NCI-H748 (cell line): ENCODE measurements around the gene TMEM225B.
"Not testable (repeated sequence)": the region's sequence is repeated elsewhere in the genome, so short reads cannot be mapped to it uniquely, and the experiment has no call there.

ENCODE experiments used
- DNase-seq: peaks from one replicate; lab custom pipeline; 2025; ENCODE audit not compliant: unreplicated experiment; lab: John Stamatoyannopoulos, UW

TMEM225B gene

GRCh38 chr7:99623091-99623693, 25.1 kb downstream of the TMEM225B start:
- no peak for DNase-seq

GRCh38 chr7:99623702-99624447, 25.8 kb downstream of the TMEM225B start:
- DNase-seq: no peak

DNA sequence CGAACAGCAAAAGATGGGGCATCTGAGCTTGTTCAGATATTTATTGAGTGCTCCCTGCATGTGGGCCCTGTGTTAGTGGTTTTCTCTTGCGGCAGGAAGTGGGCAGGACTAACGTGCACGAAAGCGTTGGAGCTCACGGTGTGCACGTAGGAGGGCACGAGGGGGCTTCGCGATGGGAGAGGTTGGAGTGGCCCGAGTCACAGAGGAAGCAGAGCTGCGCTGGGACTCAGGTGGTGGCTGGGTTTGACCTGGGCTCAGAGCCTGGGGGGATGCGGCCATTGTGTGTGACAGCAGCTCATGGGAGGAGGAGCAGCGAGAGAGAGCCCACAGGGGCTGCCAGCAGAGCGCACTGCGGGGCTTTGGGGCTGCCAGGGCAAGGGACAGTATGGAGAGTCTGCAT, 26.4 kb downstream of the TMEM225B start:
- no peak for DNase-seq

GRCh38 chr7:99625321-99625720, 27.3 kb downstream of the TMEM225B start:
- no peak for DNase-seq

DNA sequence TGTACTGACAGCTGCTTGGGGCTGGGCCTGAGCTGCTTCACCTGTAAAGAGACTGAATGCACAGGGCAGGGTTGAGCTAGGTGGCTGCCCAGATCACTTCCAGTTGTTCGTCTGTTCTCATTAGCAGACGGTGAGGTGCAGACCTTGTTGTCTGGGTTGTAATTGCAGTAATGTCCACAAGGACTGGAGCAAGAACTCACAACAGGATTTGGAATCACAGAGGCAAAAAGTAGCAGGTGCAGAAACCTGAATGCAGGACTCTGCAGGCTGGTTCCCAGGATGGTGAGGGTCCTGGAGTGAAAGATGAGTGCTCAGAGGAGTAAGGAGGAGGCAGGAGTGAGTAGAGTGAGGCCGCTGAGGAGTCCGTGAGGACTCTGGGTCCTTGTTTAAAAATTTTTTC, 27.9 kb downstream of the TMEM225B start:
- DNase-seq: no peak

DNA sequence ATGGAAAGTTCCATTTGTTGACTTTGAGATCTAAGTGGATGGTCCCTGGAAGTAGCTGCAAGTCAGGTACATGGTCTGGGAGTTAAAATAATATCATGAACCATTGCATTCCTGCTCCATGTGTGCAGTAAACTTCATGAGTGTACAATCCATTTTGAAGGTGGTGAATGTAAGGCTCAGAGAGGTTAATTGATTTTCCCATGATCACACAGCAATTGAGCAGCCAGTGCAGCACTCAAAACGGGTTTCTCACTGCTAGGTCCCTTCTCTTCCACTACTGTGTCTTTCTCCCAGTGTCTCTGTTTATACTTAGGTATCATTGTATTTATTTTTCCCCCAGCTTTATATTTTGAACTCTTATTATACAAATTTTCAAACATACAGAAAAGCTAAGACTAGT, 28.6 kb downstream of the TMEM225B start:
- no peak for DNase-seq

- no peak for DNase-seq
Measured at GRCh38 chr7:99627513-99627912, 29.4 kb downstream of the TMEM225B start.

- DNase-seq: no peak
Measured at GRCh38 chr7:99628471-99629465, 30.7 kb downstream of the TMEM225B start.

DNA sequence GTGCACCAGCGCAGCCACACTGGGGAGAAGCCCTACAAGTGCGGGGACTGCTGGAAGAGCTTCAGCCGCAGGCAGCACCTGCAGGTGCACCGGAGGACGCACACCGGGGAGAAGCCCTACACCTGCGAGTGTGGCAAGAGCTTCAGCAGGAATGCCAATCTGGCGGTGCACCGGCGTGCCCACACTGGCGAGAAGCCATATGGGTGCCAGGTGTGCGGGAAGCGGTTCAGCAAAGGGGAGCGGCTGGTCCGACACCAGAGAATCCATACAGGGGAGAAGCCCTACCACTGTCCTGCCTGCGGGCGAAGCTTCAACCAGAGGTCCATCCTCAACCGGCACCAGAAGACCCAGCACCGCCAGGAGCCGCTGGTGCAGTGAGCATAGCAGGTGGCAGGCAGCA, 31.6 kb downstream of the TMEM225B start:
- no peak for DNase-seq

DNA sequence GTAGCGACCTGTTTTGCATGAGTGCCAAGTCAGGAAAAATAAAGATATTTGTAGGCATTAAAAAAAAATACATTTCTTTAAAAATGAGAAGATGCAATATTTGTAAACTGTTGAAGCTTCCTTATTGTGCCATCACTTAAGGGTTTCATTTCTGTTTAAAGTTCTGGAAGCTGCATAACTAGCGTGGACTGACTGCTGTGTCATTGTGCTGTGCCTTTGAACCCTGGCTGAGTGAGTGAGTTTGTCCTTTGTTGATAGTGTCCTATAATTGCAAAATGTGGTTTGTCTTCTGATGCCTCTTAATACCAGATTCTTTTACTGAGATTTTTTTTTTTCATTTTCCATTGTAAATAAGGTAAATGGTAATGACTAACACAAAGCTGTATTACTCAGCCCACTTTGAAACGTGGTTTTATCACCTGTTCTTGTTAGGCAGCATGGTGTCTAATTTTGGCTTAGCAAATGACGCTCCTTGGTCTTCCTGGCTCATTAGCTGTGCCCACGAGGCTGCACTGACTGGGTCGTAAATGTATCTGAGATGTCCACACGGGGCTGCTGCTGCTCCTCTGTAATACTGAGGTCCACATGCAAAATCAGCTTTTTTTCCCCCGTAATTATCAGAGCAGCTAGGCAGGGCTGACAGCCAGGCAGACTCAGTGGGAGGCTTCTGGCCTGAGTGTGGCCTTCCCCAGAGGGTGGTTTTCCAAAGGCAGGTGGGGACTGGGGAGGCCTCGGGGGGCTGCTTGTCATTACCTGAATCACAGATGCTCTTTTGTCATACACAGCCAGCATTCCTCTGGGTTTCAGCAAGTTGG, 33.4 kb downstream of the TMEM225B start:
- peak; percentile 12 for DNase-seq

DNA sequence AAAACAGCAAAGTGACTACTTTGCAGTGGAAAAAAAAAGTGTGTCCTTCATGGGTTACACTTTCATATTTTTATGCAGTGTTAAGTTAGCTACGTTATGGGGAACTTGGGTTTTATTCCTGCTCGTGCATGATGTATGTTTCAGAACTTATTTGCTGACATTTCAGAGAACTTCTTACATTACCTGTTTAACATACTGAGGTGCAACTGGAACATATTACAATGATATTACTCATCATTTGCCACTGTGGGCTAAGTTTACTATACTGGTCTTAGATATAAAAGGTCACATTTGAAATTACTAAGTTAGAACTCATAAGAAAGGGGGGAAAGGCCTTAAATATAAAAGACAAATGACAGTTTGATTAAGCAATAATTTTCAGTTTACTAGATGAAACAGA, 39.3 kb downstream of the TMEM225B start:
- not testable (repeated sequence) for DNase-seq

GRCh38 chr7:99638731-99639130, 40.7 kb downstream of the TMEM225B start:
- DNase-seq: no peak

DNA sequence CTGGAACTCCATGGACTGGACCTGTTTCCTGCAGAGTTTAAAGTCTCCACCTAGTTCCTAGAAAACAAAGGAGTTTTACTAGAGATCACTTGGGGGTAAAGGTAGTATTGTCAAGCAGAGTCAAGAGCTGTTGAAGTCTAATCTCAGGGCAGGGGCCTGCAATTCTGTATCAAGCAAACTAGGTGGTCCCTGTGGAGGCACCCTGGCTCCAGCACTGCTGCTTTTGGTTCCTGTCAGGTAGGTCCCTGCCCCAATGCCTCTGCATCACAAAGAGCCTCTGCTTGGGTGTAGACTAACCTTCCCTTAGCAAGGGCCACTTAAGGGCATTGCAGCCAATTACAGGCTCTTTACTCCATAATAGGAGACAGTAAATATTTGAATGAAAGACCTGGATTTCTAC, 41.2 kb downstream of the TMEM225B start:
- no peak for DNase-seq

GRCh38 chr7:99642027-99642426, 44.0 kb downstream of the TMEM225B start:
- DNase-seq: no peak

DNA sequence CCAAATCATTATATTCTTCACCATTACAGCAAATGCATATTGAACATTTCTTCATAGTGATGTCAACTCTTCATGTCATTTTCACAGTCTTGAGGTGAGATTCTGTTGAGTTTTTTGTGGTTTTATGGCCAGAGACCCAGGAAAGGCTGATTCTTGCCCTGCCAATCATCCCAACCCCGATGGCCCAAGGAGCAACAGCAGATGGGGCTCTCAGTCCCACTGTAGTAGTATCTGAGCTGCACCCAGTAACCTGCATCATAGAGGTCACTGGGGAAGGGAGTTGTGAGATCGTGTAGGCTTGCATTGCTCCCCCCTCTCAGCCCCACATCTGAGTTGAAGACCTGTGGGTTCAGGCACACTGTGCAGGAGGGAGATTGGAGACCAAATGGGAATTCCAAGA, 45.4 kb downstream of the TMEM225B start:
- no peak for DNase-seq

DNA sequence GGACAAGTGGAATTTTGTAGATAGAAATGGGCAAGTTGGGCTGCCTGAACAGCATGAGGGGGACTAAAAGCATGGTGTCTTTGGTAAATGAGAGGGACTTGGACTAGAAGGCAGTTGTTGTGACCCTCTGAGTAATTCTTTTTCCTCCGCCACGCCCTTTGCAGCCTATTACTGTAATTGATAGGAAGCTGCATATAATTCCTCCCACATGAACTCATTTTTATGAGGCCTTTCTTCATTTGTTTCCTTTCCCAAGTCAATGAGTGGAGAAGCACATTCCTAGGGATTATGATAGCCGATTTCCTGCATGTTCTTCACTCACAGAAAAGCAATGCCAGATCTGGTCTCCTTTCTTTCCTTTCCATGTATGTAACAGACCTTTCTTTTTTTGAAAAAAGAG, 46.4 kb downstream of the TMEM225B start:
- no peak for DNase-seq

DNA sequence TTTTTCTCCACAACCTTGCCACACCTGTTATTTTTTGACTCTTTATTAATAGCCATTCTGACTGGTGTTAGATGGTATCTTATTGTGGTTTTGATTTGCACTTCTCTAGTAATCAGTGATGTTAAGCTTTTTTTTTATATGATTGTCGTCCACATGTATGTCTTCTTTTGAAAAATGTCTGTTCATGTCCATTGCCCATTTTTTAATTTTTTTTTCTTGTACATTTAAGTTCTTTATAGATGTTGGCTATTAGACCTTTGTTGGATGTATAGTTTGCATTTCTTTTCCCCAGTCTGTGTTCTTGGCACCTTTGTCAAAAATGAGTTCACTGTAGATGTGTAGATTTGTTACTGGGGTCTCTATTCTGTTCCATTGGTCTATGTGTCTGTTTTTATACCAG, 47.5 kb downstream of the TMEM225B start:
- DNase-seq: no peak

DNA sequence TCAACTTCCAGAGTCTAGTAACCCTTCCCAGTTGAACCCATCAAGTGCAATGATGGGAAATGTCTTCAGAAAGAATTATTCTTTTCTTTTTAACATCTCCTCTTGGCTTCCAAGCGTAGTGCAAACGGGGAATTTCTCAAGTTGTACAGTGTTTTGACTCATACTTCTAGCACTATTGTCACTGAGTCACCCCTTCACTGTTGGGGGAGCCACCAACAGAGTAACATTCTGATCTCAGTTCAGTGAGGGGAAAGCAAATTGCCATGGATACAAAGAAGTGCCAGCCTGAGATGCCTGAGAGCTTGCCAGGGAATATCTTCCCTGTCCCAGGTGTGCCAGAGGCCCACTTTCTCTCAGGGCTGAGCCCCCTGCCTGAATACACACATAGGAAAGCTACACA, 50.8 kb downstream of the TMEM225B start:
- no peak for DNase-seq

- DNase-seq: no peak
Measured at GRCh38 chr7:99651290-99651689, 53.2 kb downstream of the TMEM225B start.

DNA sequence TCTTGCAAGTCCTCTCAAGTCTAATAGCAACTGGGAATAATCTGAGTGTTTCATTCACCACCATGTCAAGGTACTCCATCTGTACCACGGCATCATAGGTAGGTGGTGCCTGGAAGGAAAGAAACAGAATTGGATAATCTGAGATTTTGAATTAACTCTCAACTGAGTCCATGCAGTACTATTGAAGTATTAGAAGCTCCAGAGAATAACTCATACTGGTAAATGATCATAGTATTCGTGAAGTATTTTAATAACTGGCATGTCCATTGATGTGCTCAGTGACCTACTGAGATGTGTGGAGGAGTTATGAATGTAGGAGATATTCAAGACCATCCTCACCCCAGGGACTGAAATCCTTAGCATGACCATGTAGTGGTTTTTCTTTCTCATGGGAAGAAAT, 54.6 kb downstream of the TMEM225B start:
- no peak for DNase-seq

DNA sequence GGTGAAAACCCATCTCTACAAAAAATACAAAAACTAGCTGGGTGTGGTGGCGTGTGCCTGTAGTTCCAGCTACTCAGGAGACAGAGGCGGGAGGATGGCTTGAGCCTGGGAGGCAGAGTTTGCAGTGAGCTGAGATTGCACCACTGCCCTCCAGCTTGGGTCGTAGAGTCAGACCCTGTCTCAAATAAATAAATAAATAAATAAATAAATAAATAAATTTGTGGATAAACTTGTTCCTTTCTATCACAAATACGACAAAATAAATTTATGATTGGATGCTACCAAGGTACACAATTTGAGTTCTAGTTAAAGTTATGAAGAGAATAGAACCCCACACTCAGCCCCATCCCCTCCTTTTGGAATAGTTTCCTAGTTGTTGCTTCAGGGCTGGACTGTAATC, 55.2 kb downstream of the TMEM225B start:
- DNase-seq: not testable (repeated sequence)
